T-cell (primary cell): ENCODE results near the gene PDPN. TPM values are rescaled to one million over a fixed set of nuclear protein-coding genes. Genes with fewer than 3 reads are reported as not detected.
"Not testable (repeated sequence)": the region's sequence is repeated elsewhere in the genome, so short reads cannot be mapped to it uniquely, and the experiment has no call there.

Source experiments
- ATAC-seq, 4 experiments: fragments of 200-7000 bp in 3 of 4; fragments of 150-1000 bp in 1 of 4; cut with Tn5 transposase; replicated peaks in 1 of 4; 1 replicate in 3 of 4; 2 replicates in 1 of 4; pipeline ENCODE4 v1.10.0; 2021; ENCODE audit warnings: moderate library complexity in 3 of 4, mild to moderate bottlenecking in 2 of 4, moderate number of reproducible peaks in 1 of 4
- CTCF ChIA-PET, 2 donors: fragments of 300-600 bp; sonication (Branson Sonifier 250); formaldehyde crosslinking; loops; one replicate each; lab custom pipeline; 2022; ENCODE audit warnings: antibody characterized with exemption in 2 of 2; lab: Charles Lee
- POLR2A ChIA-PET, 2 donors: fragments of 300-600 bp; sonication (Branson Sonifier 250); formaldehyde crosslinking; loops; one replicate each; lab custom pipeline; 2022; ENCODE audit warnings: antibody characterized with exemption in 2 of 2; lab: Charles Lee
- DNase-seq, 35 experiments: peaks; one replicate each; pipeline versions ENCODE4 v3.0.0 to v3.0.0-alpha.2; 2013 to 2023
- H3K27ac ChIP-seq: one replicate; pipeline ENCODE4 v1.5.1; 2013; ENCODE audit warnings: low read length
- H3K27me3 ChIP-seq, 2 experiments: replicated peaks in 1 of 2; 1 replicate in 1 of 2; 2 replicates in 1 of 2; pipeline versions ENCODE4 v1.6.1 to v1.7.0; 2013; ENCODE audit warnings: low read length in 1 of 2, mixed read lengths in 1 of 2; ENCODE audit not compliant: control insufficient read depth in 2 of 2, insufficient read depth in 2 of 2; ENCODE audit errors: extremely low read depth in 1 of 2
- H3K36me3 ChIP-seq, 2 donors: 1 replicate in 1 of 2; 2 replicates in 1 of 2; pipeline versions ENCODE4 v1.6.1 to v1.7.0; 2013; ENCODE audit warnings: low read length in 1 of 2; ENCODE audit not compliant: control insufficient read depth in 2 of 2, insufficient read depth in 1 of 2; ENCODE audit errors: extremely low read depth in 1 of 2
- H3K4me1 ChIP-seq, 2 experiments: 1 replicate in 1 of 2; 2 replicates in 1 of 2; pipeline versions ENCODE4 v1.6.1 to v1.7.0; 2013; ENCODE audit warnings: low read length in 2 of 2, mixed read lengths in 1 of 2; ENCODE audit not compliant: insufficient read depth in 2 of 2, control insufficient read depth in 1 of 2; ENCODE audit errors: extremely low read depth in 1 of 2
- H3K4me3 ChIP-seq, 2 donors: 1 replicate in 1 of 2; 2 replicates in 1 of 2; pipeline versions ENCODE4 v1.5.1 to v1.7.0; 2013; ENCODE audit warnings: mild to moderate bottlenecking in 2 of 2, low read length in 1 of 2, moderate library complexity in 1 of 2; ENCODE audit not compliant: control insufficient read depth in 1 of 2; ENCODE audit errors: extremely low read depth in 1 of 2
- H3K9me3 ChIP-seq: 2 replicates; pipeline ENCODE4 v1.7.0; 2013
- H3K27ac Mint-ChIP-seq, 2 donors: one replicate each; pipeline ENCODE4 v1.8.0; 2020 to 2021; ENCODE audit warnings: mild to moderate bottlenecking in 2 of 2, mixed read lengths in 2 of 2
- H3K27me3 Mint-ChIP-seq, 2 donors: one replicate each; pipeline ENCODE4 v1.8.0; 2021 to 2022; ENCODE audit warnings: mixed read lengths in 2 of 2
- H3K36me3 Mint-ChIP-seq: one replicate; pipeline ENCODE4 v1.8.0; 2021; ENCODE audit warnings: mixed read lengths
- H3K4me1 Mint-ChIP-seq, 3 donors: one replicate each; pipeline ENCODE4 v1.8.0; 2020 to 2022; ENCODE audit warnings: mixed read lengths in 3 of 3, mild to moderate bottlenecking in 1 of 3
- H3K4me3 Mint-ChIP-seq, 3 donors: one replicate each; pipeline ENCODE4 v1.8.0; 2020 to 2022; ENCODE audit warnings: mild to moderate bottlenecking in 3 of 3, mixed read lengths in 3 of 3, moderate library complexity in 3 of 3
- H3K9me3 Mint-ChIP-seq, 3 donors: one replicate each; pipeline ENCODE4 v1.8.0; 2020 to 2022; ENCODE audit warnings: mixed read lengths in 3 of 3
- WGBS: methylation state at CpG from one replicate; pipeline ENCODE4 v1.1.5; 2013; ENCODE audit warnings: missing lambda C conversion rate; ENCODE audit not compliant: insufficient coverage; 5-methylcytosine and 5-hydroxymethylcytosine counted together
- total RNA-seq, 35 experiments: library from RNA in 6 of 35; stranded (reverse) in 6 of 35; fragments of 120-200 nt in 1 of 35; gene quantifications; one replicate each; pipeline versions ENCODE4 v1.2.1 to v1.2.4 and lab custom pipeline; 2013 to 2026

Gene PDPN
- total RNA-seq, 5 donors from 2014 or later (not counting 1 experiment from before 2014, with no cell fraction given): 0.61 TPM; not detected in 4

DNA sequence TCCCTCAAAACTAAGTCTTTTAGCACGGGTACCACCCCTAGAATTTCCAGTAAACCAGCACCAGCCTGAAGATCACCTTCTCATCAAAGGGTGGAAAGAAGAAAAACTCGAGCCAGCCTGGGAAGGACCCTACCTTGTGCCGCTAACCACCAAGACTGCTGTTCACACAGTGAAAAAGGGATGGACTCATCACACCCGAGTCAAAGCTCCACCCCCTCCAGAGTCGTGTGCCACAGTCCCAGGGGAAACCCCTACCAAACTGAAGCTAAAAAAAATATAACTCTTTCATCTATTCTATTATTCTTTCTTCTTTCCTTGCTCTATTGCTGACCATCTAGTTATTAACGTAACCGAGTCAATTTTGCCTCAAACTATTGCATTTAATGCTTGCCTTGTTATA lies 13.2 kb upstream of the PDPN start:
- H3K27me3 ChIP-seq, H3K4me1 ChIP-seq, H3K27ac ChIP-seq, H3K4me1 Mint-ChIP-seq, H3K36me3 Mint-ChIP-seq, H3K4me3 Mint-ChIP-seq, H3K27ac Mint-ChIP-seq, H3K4me3 ChIP-seq, H3K9me3 ChIP-seq, POLR2A ChIA-PET, H3K36me3 ChIP-seq, H3K9me3 Mint-ChIP-seq, CTCF ChIA-PET, DNase-seq, ATAC-seq: not testable (repeated sequence)
- H3K27me3 Mint-ChIP-seq: peaks cover 12 to 27% of the 10 kb centered on the region in 2 donors
- 22% methylated on average over 3 of the region's 7 CpGs for WGBS

GRCh38 chr1:13570924-13571323 lies 12.7 kb upstream of the PDPN start:
- POLR2A ChIA-PET: no interaction called here
- WGBS: 66% methylated on average over 3 of the region's 5 CpGs
- H3K36me3 ChIP-seq: no peaks in the 10 kb centered on the region
- Mint-ChIP-seq H3K4me1 (no peaks in the 10 kb centered on the region), H3K36me3 (no peaks in the 10 kb centered on the region), H3K4me3 (no peak overlapping the region), H3K27ac (no peak overlapping the region), H3K27me3 (peaks cover 12 to 31% of the 10 kb centered on the region in 2 donors), H3K9me3 (no peaks in the 10 kb centered on the region)
- CTCF ChIA-PET: no interaction called here
- no peaks in the 10 kb centered on the region for H3K9me3 ChIP-seq
- H3K27me3 ChIP-seq: peaks cover 3 to 9% of the 10 kb centered on the region in 2 experiments
- DNase-seq (no peak), ATAC-seq (no peak)
- no peak overlapping the region for H3K27ac ChIP-seq
- no peak overlapping the region for H3K4me3 ChIP-seq
- no peaks in the 10 kb centered on the region for H3K4me1 ChIP-seq

- no peaks in the 10 kb centered on the region for H3K4me1 Mint-ChIP-seq
- POLR2A ChIA-PET: no interaction called here
- no peaks in the 10 kb centered on the region for H3K36me3 ChIP-seq
- H3K4me3 Mint-ChIP-seq: no peak overlapping the region
- DNase-seq: no peak
- no peaks in the 10 kb centered on the region for H3K4me1 ChIP-seq
- H3K9me3 ChIP-seq: no peaks in the 10 kb centered on the region
- no peaks in the 10 kb centered on the region for H3K36me3 Mint-ChIP-seq
- no peak for ATAC-seq
- 100% methylated on average over 1 of the region's 4 CpGs for WGBS
- H3K9me3 Mint-ChIP-seq: no peaks in the 10 kb centered on the region
- no peak overlapping the region for H3K27ac ChIP-seq
- H3K27me3 ChIP-seq: peaks cover 3 to 14% of the 10 kb centered on the region in 2 experiments
- H3K27ac Mint-ChIP-seq: no peak overlapping the region
- H3K27me3 Mint-ChIP-seq: peaks cover 28 to 44% of the 10 kb centered on the region in 2 donors
- no peak overlapping the region for H3K4me3 ChIP-seq
- CTCF ChIA-PET: no interaction called here
Observed at GRCh38 chr1:13573586-13573985, 10.0 kb upstream of the PDPN start.

DNA sequence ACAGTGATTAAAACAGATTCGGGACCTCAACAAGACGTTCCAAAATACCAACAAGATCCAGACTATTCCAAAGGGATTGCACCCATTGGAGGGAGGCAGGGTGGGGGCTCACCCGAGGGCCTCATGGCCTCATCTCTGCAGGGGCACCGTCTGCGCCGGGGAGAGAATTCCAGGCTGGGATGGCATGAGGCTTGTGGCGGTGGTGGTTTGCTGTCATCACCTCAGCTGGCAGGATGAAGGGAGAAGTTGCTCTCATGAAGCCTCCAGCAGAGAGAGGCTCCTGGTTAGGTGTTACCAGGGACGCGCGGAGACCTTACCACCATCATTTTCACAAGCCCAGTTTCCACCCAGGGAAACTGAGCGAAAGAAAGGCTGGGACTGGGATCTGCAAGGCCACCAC lies 6.7 kb upstream of the PDPN start:
- ATAC-seq (no peak), DNase-seq (no peak)
- 86% methylated on average over 2 of the region's 11 CpGs for WGBS
- Mint-ChIP-seq H3K4me3 (no peak overlapping the region), H3K27ac (no peak overlapping the region), H3K36me3 (no peaks in the 10 kb centered on the region), H3K9me3 (no peaks in the 10 kb centered on the region), H3K4me1 (no peaks in the 10 kb centered on the region), H3K27me3 (peaks cover 42 to 47% of the 10 kb centered on the region in 2 donors)
- no peaks in the 10 kb centered on the region for H3K36me3 ChIP-seq
- POLR2A ChIA-PET: no interaction called here
- H3K27me3 ChIP-seq: peaks cover 2 to 31% of the 10 kb centered on the region in 2 experiments
- CTCF ChIA-PET: no interaction called here
- no peaks in the 10 kb centered on the region for H3K4me1 ChIP-seq
- H3K9me3 ChIP-seq: no peaks in the 10 kb centered on the region
- no peak overlapping the region for H3K27ac ChIP-seq
- H3K4me3 ChIP-seq: no peak overlapping the region

GRCh38 chr1:13577846-13578245 lies 5.8 kb upstream of the PDPN start:
- Mint-ChIP-seq H3K9me3 (no peaks in the 10 kb centered on the region), H3K27me3 (peaks cover 44 to 54% of the 10 kb centered on the region in 2 donors), H3K4me3 (no peak overlapping the region), H3K36me3 (no peaks in the 10 kb centered on the region), H3K4me1 (no peaks in the 10 kb centered on the region), H3K27ac (no peak overlapping the region)
- H3K27me3 ChIP-seq: peaks cover 5 to 35% of the 10 kb centered on the region in 2 experiments
- DNase-seq (no peak), ATAC-seq (no peak)
- H3K9me3 ChIP-seq: no peaks in the 10 kb centered on the region
- H3K36me3 ChIP-seq: no peaks in the 10 kb centered on the region
- H3K27ac ChIP-seq: no peak overlapping the region
- CTCF ChIA-PET: no interaction called here
- no peak overlapping the region for H3K4me3 ChIP-seq
- POLR2A ChIA-PET: no interaction called here
- 77% methylated on average over 4 of the region's 8 CpGs for WGBS
- H3K4me1 ChIP-seq: no peaks in the 10 kb centered on the region

GRCh38 chr1:13581446-13581845 lies 2.2 kb upstream of the PDPN start:
- Histone ChIP-seq H3K4me1 (no peaks in the 10 kb centered on the region), H3K4me3 (no peak overlapping the region), H3K9me3 (no peaks in the 10 kb centered on the region), H3K27me3 (peaks cover 16 to 58% of the 10 kb centered on the region in 2 experiments), H3K36me3 (no peaks in the 10 kb centered on the region), H3K27ac (no peak overlapping the region)
- ATAC-seq: no peak
- Mint-ChIP-seq H3K27ac (no peak overlapping the region), H3K9me3 (no peaks in the 10 kb centered on the region), H3K36me3 (no peaks in the 10 kb centered on the region), H3K27me3 (peaks cover 44 to 80% of the 10 kb centered on the region in 2 donors), H3K4me1 (no peaks in the 10 kb centered on the region), H3K4me3 (no peak overlapping the region)
- 79% methylated on average over 3 of the region's 5 CpGs for WGBS
- CTCF ChIA-PET: interaction anchor here in 1 of 2 donors (0.5 kb wide), 1 partner anchor 81 kb away, joined by 4 read pairs; no protein-coding TSS in a partner anchor
- POLR2A ChIA-PET: no interaction called here
- no peak for DNase-seq
